Trophoblast cell (in vitro differentiated cells and primary cell): ENCODE results near the gene MYLK3.

Experiments used
- DNase-seq, 2 donors: peaks; one replicate each; pipeline ENCODE4 v3.0.0-alpha.2; 2016
- H2AFZ ChIP-seq: 2 replicates; pipeline ENCODE4 v1.6.1; 2013; ENCODE audit warnings: low read length, moderate library complexity, mild to moderate bottlenecking; ENCODE audit not compliant: insufficient read depth, poor library complexity
- H2AK5ac ChIP-seq: 2 replicates; pipeline ENCODE4 v1.6.1; 2013; ENCODE audit warnings: mild to moderate bottlenecking, low read length
- H2BK120ac ChIP-seq: 2 replicates; pipeline ENCODE4 v1.6.1; 2013; ENCODE audit warnings: low read length, mild to moderate bottlenecking, moderate library complexity; ENCODE audit not compliant: insufficient read depth, poor library complexity
- H2BK12ac ChIP-seq: 2 replicates; pipeline ENCODE4 v1.6.1; 2013; ENCODE audit warnings: mild to moderate bottlenecking, low read length, moderate library complexity
- H2BK5ac ChIP-seq: 2 replicates; pipeline ENCODE4 v1.6.1; 2013; ENCODE audit warnings: low read length, low read depth, moderate library complexity, mild to moderate bottlenecking; ENCODE audit not compliant: poor library complexity
- H3K14ac ChIP-seq: 2 replicates; pipeline ENCODE4 v1.6.1; 2013; ENCODE audit warnings: mild to moderate bottlenecking, low read length
- H3K18ac ChIP-seq: 2 replicates; pipeline ENCODE4 v1.6.1; 2013; ENCODE audit warnings: mild to moderate bottlenecking, low read length
- H3K23ac ChIP-seq: 2 replicates; pipeline ENCODE4 v1.6.1; 2013; ENCODE audit warnings: low read length
- H3K27ac ChIP-seq: 2 replicates; pipeline ENCODE4 v1.5.1; 2013; ENCODE audit warnings: low read depth, mild to moderate bottlenecking, inconsistent platforms, low read length, moderate library complexity
- H3K27me3 ChIP-seq: 2 replicates; pipeline ENCODE4 v1.6.1; 2013; ENCODE audit warnings: inconsistent platforms, mild to moderate bottlenecking, low read length, moderate library complexity; ENCODE audit not compliant: insufficient read depth
- H3K36me3 ChIP-seq, 2 experiments: 1 replicate in 1 of 2; 2 replicates in 1 of 2; pipeline ENCODE4 v1.6.1; 2013; ENCODE audit warnings: low read length in 2 of 2, mild to moderate bottlenecking in 2 of 2, moderate library complexity in 1 of 2; ENCODE audit not compliant: insufficient read depth in 2 of 2, control insufficient read depth in 1 of 2
- H3K4ac ChIP-seq: 2 replicates; pipeline ENCODE4 v1.6.1; 2013; ENCODE audit warnings: low read depth, mild to moderate bottlenecking, low read length, moderate library complexity
- H3K4me1 ChIP-seq, 2 experiments: 1 replicate in 1 of 2; 2 replicates in 1 of 2; pipeline ENCODE4 v1.6.1; 2013; ENCODE audit warnings: low read length in 2 of 2, mild to moderate bottlenecking in 2 of 2, moderate library complexity in 1 of 2; ENCODE audit not compliant: insufficient read depth in 2 of 2, control insufficient read depth in 1 of 2
- H3K4me2 ChIP-seq: 2 replicates; pipeline ENCODE4 v1.6.1; 2013; ENCODE audit warnings: inconsistent platforms, mild to moderate bottlenecking, low read length, moderate library complexity
- H3K4me3 ChIP-seq: 2 replicates; pipeline ENCODE4 v1.5.1; 2013; ENCODE audit warnings: mild to moderate bottlenecking, low read depth, low read length, inconsistent platforms
- H3K79me1 ChIP-seq: one replicate; pipeline ENCODE4 v1.6.1; 2013; ENCODE audit warnings: low read length
- H3K79me2 ChIP-seq: 2 replicates; pipeline ENCODE4 v1.6.1; 2013; ENCODE audit warnings: low read length, mild to moderate bottlenecking; ENCODE audit not compliant: control insufficient read depth, insufficient read depth, poor library complexity
- H3K9ac ChIP-seq: 2 replicates; pipeline ENCODE4 v1.6.1; 2013; ENCODE audit warnings: mild to moderate bottlenecking, low read length
- H3K9me3 ChIP-seq: 2 replicates; pipeline ENCODE4 v1.6.1; 2013; ENCODE audit warnings: low read depth, mild to moderate bottlenecking, control low read depth, inconsistent platforms, low read length; ENCODE audit not compliant: insufficient read depth
- H4K12ac ChIP-seq: 2 replicates; pipeline ENCODE4 v1.6.1; 2013; ENCODE audit warnings: low read depth, mild to moderate bottlenecking, low read length, moderate library complexity
- H4K8ac ChIP-seq: 2 replicates; pipeline ENCODE4 v1.6.1; 2013; ENCODE audit warnings: low read depth, mild to moderate bottlenecking, low read length, moderate library complexity
- H4K91ac ChIP-seq: one replicate; pipeline ENCODE4 v1.6.1; 2013; ENCODE audit warnings: low read depth, mild to moderate bottlenecking, low read length, moderate library complexity
- WGBS: extraction: QIAGEN DNeasy Blood & Tissue Kit; methylation state at CpG from one replicate; pipeline ENCODE4 v1.1.7; 2013; ENCODE audit warnings: missing lambda C conversion rate; ENCODE audit not compliant: insufficient read length, insufficient coverage; ENCODE audit errors: extremely low coverage; 5-methylcytosine and 5-hydroxymethylcytosine counted together

MYLK3 gene

GRCh38 chr16:46730126-46730525 is 18.0 kb downstream of the MYLK3 start:
- no peak overlapping the region for H2BK5ac ChIP-seq
- H2BK12ac ChIP-seq = no peak overlapping the region
- DNase-seq = no peak
- H3K79me2 ChIP-seq = no peaks in the 10 kb centered on the region
- H2AK5ac ChIP-seq = no peak overlapping the region
- no peak overlapping the region for H3K27ac ChIP-seq
- H3K4me2 ChIP-seq = no peak overlapping the region
- no peaks in the 10 kb centered on the region for H3K9me3 ChIP-seq
- no peak overlapping the region for H2BK120ac ChIP-seq
- no peaks in the 10 kb centered on the region for H3K27me3 ChIP-seq
- no peak overlapping the region for H3K14ac ChIP-seq
- peaks cover 3 to 15% of the 10 kb centered on the region in 2 experiments for H3K4me1 ChIP-seq
- H3K9ac ChIP-seq = no peak overlapping the region
- H3K18ac ChIP-seq = no peak overlapping the region
- no peak overlapping the region for H4K12ac ChIP-seq
- no peak overlapping the region for H3K4ac ChIP-seq
- H4K91ac ChIP-seq = no peak overlapping the region
- H4K8ac ChIP-seq = no peak overlapping the region
- peaks cover 3 to 5% of the 10 kb centered on the region in 2 experiments for H3K36me3 ChIP-seq
- H3K79me1 ChIP-seq = no peaks in the 10 kb centered on the region
- no peak overlapping the region for H3K4me3 ChIP-seq
- H3K23ac ChIP-seq = no peak overlapping the region
- WGBS = no CpG with 5 or more reads among the region's 8 CpGs
- no peak overlapping the region for H2AFZ ChIP-seq

DNA sequence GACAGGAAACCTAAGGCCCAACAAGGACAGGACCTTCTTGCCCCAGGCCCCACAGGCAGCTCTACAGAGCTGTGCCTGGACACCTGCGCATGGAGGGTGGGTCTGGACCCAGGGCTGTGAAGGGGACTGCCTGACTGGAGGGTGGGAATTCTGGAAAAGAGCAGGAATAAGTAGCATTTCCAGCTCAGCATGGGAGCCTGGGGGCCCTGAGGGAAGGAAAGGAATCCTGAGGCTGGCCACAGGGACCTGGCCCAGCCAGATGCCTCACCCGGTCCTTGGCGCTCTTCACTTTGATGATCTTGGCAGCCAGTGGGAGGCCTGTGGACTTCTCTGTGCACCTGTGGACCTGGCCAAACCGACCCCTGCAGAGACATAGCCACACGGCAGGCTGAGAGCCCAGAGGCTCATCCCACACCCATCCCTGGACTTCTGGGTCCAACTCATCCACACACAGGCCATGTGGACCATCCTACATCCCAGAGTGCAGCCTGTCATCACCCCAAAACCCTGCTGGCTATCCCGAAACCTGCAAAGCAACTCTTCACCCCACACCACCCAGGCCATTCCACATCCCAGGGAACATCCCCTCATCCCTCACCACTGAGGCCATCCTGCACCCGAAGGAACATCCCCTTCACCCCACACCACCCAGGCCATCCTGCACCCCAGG is 18.7 kb downstream of the MYLK3 start:
- H3K79me1 ChIP-seq = no peaks in the 10 kb centered on the region
- no peak overlapping the region for H3K14ac ChIP-seq
- no peak overlapping the region for H2BK12ac ChIP-seq
- no peak overlapping the region for H2BK5ac ChIP-seq
- H3K4me3 ChIP-seq = no peak overlapping the region
- H3K4me2 ChIP-seq = no peak overlapping the region
- no peak overlapping the region for H4K8ac ChIP-seq
- no peak overlapping the region for H3K9ac ChIP-seq
- DNase-seq = no peak
- no CpG with 5 or more reads among the region's 7 CpGs for WGBS
- H3K27ac ChIP-seq = no peak overlapping the region
- H2AK5ac ChIP-seq = no peak overlapping the region
- no peak overlapping the region for H2AFZ ChIP-seq
- H3K27me3 ChIP-seq = no peaks in the 10 kb centered on the region
- peaks cover 3 to 5% of the 10 kb centered on the region in 2 experiments for H3K36me3 ChIP-seq
- no peak overlapping the region for H4K91ac ChIP-seq
- no peak overlapping the region for H4K12ac ChIP-seq
- H3K9me3 ChIP-seq = no peaks in the 10 kb centered on the region
- no peak overlapping the region for H3K18ac ChIP-seq
- H3K79me2 ChIP-seq = no peaks in the 10 kb centered on the region
- H3K4me1 ChIP-seq = peaks cover 3 to 15% of the 10 kb centered on the region in 2 experiments
- H2BK120ac ChIP-seq = no peak overlapping the region
- H3K4ac ChIP-seq = no peak overlapping the region
- H3K23ac ChIP-seq = no peak overlapping the region

DNA sequence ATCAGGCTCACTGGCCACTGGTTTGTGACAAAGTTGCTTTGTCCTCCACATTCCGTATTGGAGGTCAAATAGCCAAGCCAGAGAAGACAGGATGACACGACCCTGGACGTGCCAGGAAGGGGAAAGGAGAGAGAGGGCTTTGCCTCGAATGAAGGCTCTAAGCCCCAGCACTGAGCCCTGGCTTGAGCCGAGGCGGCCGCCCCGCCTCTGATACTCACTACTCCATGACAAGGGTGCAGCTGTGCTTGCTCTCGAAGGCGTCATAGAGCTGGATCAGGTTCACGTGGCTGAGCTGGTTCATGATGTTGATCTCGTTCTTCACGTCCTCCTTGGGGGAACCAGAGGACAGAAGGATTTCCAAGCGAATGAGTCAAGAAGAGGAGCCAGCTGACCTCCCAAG is 19.3 kb downstream of the MYLK3 start:
- Histone ChIP-seq H3K9ac (no peak overlapping the region), H3K4me1 (peaks cover 3 to 15% of the 10 kb centered on the region in 2 experiments), H3K18ac (no peak overlapping the region), H3K27ac (no peak overlapping the region), H4K8ac (no peak overlapping the region), H3K4me3 (no peak overlapping the region), H3K4ac (no peak overlapping the region), H3K4me2 (no peak overlapping the region), H2BK5ac (no peak overlapping the region), H2AFZ (no peak overlapping the region), H3K27me3 (no peaks in the 10 kb centered on the region), H3K9me3 (no peaks in the 10 kb centered on the region), H2AK5ac (no peak overlapping the region), H3K14ac (peak overlapping the region; percentile 49), H2BK120ac (no peak overlapping the region), H4K91ac (no peak overlapping the region), H4K12ac (no peak overlapping the region), H3K79me2 (no peaks in the 10 kb centered on the region), H3K79me1 (no peaks in the 10 kb centered on the region), H3K23ac (no peak overlapping the region), H3K36me3 (peaks cover 3 to 5% of the 10 kb centered on the region in 2 experiments), H2BK12ac (peak overlapping the region; percentile 18)
- no CpG with 5 or more reads among the region's 14 CpGs for WGBS
- DNase-seq = no peak

GRCh38 chr16:46727630-46728029 is 20.5 kb downstream of the MYLK3 start:
- Histone ChIP-seq H3K4me1 (peaks cover 3 to 15% of the 10 kb centered on the region in 2 experiments), H3K79me2 (no peaks in the 10 kb centered on the region), H3K23ac (no peak overlapping the region), H3K27ac (no peak overlapping the region), H3K14ac (no peak overlapping the region), H2BK120ac (no peak overlapping the region), H3K27me3 (no peaks in the 10 kb centered on the region), H3K4me3 (no peak overlapping the region), H4K8ac (no peak overlapping the region), H2BK5ac (no peak overlapping the region), H3K36me3 (peaks cover 3 to 5% of the 10 kb centered on the region in 2 experiments), H3K4ac (no peak overlapping the region), H3K4me2 (no peak overlapping the region), H2AK5ac (no peak overlapping the region), H3K18ac (no peak overlapping the region), H4K12ac (no peak overlapping the region), H3K9me3 (no peaks in the 10 kb centered on the region), H2AFZ (no peak overlapping the region), H2BK12ac (no peak overlapping the region), H4K91ac (no peak overlapping the region), H3K79me1 (no peaks in the 10 kb centered on the region), H3K9ac (no peak overlapping the region)
- no peak for DNase-seq
- WGBS = no CpG with 5 or more reads among the region's 9 CpGs
